NK-92 treated with Interleukin-12 subunit alpha and Interleukin-12 subunit beta, amount 100 ng/mL, for 24 hours (cell line): ENCODE results near the gene COL23A1.

ENCODE experiments used
- DNase-seq: peaks from one replicate; lab custom pipeline; 2025; lab: John Stamatoyannopoulos, UW

The COL23A1 gene

DNA sequence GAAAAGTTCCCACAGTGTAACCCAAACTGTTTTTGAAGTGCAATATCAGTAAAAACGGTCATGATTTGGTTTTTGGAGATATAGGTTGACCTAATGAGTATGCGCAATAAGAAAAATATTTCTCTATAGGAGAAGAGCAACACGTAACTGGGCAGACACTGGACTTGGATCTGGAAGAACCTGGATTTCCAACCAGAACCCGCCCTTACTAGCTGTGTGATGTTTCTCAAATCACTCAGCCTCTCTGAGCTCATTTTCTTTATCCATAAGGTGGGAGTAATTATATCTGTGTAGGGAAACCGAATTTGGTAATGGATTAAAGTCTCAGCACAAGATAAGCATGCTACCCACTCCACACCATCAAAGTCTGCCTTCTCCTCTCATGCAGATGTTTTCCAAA, 169.1 kb downstream of the COL23A1 start:
- no peak for DNase-seq

- DNase-seq = no peak
These were observed 169.8 kb downstream of the COL23A1 start for GRCh38 chr5:178420354-178420781.

DNA sequence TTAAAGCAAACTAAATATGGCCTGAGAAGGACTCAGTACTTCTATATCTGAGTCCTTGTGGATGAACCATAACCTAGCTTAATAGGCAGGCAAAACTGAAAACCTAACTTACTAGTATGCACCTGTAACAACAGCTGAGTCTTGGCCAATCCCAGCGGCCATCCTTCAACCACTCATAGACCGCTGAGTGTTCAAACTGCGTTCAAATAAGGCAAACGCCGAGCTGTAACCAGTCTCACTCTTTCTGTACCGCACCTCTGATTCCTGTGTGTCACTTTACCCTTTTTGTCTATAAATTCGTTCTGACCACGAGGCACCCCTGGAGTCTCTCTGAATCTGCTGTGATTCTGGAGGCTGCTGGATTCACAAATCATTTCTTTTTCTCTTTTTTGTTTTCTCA, 170.5 kb downstream of the COL23A1 start:
- DNase-seq = no peak

- no peak for DNase-seq
These were observed 171.0 kb downstream of the COL23A1 start for GRCh38 chr5:178419196-178419595.

DNA sequence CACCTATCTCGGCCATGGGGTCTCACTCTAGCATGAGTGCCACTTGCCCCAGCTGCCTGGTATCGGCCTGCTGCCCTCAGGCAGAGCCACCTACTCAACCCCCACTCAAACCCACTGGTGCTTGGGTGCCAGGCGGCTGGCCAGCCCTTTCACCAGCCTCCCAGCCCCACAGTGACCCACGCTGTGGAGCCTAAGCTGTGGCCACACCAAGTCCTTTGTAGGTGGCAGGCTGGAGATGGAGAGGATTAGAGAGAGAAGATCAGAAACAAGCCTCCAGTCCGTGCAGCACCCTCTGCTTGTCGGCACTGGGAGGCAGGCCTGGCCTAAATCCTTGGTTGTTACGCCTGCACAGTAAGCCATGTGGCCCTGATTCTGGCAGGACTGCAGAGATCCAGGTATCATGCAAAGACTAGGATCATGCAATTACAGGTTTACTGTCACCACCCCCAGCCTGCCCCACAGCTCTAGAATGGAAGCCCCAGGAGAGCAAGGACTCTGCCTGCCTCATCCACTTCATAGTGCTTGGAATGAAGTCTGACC, 171.7 kb downstream of the COL23A1 start:
- no peak for DNase-seq

GRCh38 chr5:178418031-178418430, 172.2 kb downstream of the COL23A1 start:
- DNase-seq = no peak

- DNase-seq = no peak
These were observed 172.8 kb downstream of the COL23A1 start for GRCh38 chr5:178417391-178417811.

- DNase-seq = no peak
These were observed 173.3 kb downstream of the COL23A1 start for GRCh38 chr5:178416919-178417318.

- no peak for DNase-seq
These were observed 173.8 kb downstream of the COL23A1 start for GRCh38 chr5:178416206-178416882.

GRCh38 chr5:178415353-178415752, 174.8 kb downstream of the COL23A1 start:
- no peak for DNase-seq

- no peak for DNase-seq
These were observed 176.2 kb downstream of the COL23A1 start for GRCh38 chr5:178413988-178414387.

DNA sequence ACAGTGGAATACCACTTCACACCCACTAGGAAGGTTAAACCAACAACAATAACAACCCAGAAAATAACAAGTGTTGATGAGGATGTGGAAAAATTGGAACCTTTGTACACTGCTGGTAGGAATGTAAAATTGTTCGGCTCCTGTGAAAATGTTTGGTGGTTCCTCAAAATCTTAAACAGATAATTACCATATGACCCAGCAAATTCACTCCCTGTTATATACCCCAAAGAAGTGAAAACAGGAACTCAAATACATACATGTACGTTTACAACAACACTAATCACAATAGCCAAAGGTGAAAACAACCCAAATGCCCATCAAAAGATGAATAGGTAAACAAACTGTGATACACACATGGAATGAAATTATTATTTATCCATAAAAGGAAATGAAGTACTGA, 179.1 kb downstream of the COL23A1 start:
- DNase-seq = no peak

- no peak for DNase-seq
These were observed 182.5 kb downstream of the COL23A1 start for GRCh38 chr5:178407646-178408045.

DNA sequence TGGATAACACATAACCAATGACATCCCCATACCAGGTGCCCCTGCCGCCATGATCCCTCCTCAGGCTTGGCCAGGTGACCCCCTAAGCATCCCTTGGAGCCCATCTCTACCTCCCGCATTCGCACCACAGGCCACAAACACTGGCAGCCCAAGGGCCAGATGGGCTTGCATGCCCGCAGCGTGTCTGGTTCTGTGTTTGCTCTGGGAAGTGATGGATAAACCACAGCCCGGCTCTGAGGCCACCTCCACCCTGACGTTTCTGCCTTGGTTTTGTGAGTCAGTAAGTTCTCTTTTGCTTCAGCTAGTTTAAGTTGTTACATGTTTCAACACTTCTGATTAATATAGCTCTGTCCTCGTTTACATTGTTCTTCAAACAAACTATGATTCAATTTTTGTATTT, 185.2 kb downstream of the COL23A1 start:
- no peak for DNase-seq

DNA sequence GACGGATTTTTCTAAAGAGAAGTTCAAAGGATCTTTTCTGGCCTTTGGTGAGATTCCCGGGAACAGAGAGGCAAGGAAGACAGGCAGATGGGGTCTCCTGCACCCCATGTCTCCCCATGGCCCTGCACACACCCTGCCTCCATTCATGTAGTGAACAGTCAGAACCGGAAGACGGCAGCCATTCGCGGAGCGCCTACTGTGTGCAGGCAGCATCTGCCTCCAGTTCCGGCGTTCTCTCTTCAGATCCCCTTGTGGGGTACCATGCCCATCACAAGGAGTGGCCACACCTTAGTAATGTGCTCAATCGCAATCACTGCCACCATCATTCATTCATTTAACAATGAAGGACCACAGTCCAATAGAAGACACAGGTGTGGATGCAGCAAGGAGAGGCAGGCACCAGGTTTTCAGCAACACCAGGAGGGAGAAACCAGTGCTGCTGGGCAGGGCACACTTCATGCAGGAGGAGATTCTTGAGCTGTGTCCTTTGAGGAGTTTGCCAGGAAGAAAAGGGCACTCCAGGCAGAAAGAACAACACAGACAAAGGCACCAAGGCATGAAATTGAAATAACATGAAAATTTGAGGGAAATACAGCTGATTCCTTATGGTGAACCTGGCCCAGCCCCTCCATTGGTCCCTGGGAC, 186.1 kb downstream of the COL23A1 start:
- DNase-seq = no peak

DNA sequence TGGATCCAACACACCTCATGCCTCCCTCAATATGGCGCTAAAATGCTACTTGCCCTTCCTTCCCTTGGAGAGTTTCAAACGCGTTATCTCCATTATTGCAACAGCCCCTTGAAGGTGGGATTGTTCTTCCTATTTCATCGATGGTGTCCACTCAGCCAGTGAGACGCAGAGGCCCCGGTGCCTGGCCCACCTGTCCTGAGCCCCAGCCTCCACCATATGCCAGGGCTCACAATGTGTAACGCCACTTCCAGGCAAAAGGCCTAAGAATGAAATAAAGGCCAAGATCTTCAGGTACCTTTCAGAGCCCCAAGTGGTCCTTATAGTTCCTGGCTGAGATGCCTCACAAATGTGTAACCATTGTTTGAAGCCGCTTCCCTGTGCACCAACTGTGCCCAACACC, 186.8 kb downstream of the COL23A1 start:
- no peak for DNase-seq

DNA sequence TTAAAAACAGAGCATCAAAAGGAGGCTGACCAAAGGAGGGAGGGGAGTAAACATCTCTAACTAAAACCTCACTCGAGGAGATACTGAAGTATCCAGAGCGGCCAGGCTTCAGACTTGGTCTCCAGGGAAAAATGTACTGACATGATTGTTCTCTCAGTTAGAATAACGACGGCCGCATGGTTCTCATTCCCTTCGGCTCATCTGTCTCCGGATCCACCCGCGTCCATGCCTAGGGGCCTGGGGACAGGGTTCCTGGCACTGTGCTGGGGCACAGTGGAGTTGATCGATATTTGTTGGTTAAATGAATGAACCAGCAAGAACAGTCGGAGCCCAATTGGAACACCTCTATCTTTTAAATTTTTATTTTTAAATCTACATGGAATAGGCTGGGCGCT, 190.5 kb downstream of the COL23A1 start:
- no peak for DNase-seq

DNA sequence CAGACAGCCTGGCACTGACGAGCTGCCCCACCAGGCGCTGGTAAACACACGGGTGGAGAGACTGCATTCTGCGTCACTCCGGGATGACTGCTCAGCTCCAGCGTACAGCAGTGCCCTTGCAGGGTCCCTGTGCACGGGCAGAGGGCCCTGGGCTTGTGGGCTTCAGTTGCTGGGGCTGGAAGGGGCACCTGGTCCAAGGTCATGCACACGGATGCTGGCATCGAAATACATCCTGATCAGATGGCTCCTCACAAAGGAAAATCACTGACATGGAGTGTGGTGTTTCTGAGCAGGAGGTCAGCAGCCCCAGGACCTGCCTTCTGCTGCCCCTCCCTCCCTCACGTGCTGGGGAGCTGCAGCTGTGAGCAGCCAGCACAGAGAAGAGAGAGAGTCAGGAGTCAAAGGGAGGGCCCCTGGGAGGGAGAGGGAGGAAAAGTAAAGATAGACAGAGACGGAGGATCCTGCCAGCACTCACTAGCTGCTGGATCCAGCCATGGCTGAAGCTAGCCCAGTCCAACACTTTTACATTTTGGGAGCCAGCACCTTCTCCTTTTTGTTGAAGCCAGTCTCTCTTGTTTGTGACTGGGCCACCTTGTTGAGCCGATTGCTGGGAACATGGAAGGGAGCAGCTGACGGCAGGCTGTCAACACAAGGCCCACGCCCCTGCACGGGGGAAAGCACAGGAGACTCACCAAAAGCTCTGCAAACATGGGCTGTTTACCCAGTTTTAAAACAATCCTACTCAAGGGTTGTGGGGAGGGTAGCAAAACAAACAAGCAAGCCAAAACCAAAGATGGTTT, 191.1 kb downstream of the COL23A1 start:
- no peak for DNase-seq

DNA sequence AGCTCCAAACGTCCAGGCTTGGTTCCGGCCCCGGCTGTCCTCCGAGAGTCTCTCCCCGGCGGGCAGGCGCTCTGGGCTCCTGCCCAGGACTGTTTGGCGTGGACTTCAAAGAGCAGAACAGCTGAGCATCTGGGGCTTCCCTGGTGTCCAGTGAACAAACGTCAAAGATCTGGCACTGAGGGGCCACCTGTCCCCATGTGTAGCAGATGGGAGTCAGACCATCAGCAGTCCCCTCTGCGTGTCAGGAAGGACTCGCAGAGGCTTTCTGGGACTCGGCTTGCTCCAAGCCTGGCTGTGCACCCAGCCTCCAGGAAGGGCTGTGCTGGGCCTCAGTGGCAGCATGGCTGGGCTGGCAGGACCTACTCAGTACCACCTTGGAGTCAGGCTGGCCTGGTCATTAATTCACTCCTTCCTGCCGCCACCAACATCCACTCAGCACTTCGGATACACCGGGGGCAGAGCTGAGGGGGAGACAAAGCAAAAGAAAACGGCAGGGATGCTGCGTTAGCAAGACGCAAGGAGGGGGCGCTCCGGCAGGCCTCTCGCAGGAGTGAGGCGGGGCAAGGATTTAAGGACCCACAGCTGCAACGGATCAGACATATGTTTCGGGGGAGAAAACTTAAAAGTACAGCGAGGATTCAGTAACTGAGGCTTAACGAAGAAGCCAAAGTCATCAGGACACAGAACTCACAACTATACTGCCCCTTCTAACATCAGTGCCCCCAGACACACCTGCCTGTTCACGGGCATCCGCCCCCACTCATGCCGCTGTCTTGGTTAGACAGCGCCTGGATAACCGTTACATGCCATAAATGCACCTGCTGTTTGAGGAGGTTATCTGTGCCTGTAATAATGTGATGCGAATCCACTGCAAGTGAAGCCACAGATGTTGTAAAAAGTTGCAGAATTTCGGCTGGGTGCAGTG, 193.1 kb downstream of the COL23A1 start:
- no peak for DNase-seq

GRCh38 chr5:178394074-178394473, 196.1 kb downstream of the COL23A1 start:
- no peak for DNase-seq

GRCh38 chr5:178392931-178393394, 197.2 kb downstream of the COL23A1 start:
- DNase-seq = no peak

DNA sequence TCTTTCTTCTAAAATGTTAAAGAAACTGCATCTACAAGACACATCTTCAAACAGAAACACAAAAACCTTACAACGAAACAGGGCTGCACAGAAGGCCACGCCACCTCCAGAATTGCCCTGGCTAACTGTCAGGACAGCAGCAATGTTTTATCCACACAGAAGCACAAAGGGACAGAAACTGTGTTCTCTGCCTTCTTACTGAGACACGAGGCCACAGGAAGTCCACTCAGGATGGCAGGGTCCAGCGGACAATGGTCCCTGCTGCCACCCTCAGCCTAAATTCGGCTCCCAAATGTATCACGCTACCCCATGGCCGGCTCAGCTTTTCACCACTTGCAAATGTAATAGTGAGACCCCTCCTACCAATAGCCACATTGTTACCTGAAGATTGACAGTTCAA, 197.8 kb downstream of the COL23A1 start:
- no peak for DNase-seq
